Testis (tissue), 2 donors: Measurements from ENCODE around the gene COCH.

Source experiments
- CTCF ChIP-seq, 3 experiments: fragments of 450-650 bp in 2 of 3; fragments of 200-600 bp in 1 of 3; sonication (generic) in 1 of 3; IDR thresholded peaks; one replicate each; pipeline ENCODE4 v1.5.1; 2016 to 2019; ENCODE audit warnings: antibody characterized with exemption in 3 of 3, mild to moderate bottlenecking in 2 of 3, moderate library complexity in 1 of 3
- POLR2A ChIP-seq: fragments of 450-650 bp; IDR thresholded peaks from one replicate; pipeline ENCODE4 v1.6.1; 2017; ENCODE audit warnings: antibody characterized with exemption, mild to moderate bottlenecking, moderate library complexity

DNA sequence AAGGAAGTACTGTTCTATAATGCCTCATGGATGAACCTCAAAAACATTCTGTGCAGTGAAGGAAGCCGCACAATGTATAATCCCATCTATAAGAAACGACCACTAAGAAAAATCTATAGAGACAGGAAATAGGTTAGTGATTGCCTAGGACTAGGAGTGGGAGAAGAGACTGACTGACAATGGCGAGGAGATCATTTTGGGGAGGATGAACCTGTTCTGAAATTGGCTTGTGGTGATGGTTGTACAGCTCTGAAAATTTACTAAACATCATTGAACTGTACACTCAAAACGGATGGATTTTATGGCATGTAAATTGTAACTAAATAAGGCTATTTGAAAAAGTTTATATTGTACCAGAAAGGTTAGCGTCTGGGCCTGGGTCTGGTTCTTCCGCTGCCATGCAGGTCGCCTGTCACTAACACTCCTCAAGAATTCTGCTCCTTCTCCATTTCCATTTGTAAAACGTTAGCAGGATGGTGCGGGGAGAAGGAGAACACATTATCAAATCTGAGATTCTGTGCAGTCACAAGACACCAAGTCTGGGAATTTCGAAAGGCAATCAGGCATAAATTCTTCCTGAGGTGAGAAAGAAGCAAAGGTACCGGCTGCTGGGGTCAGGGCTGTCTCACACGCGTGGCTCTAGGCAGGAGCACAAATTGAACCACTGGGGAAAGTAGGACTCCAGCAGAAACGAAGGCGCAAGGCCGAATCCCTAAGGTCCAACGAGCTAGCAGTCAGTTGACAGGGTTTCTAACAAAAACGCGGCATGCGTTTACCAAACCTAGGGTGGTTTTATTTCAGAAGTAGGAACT lies 845 bp upstream of the COCH start:
- no peak for TF ChIP-seq CTCF (IDR thresholded peaks at IDR 0.05)
- TF ChIP-seq POLR2A: no peak
